CD4-positive, alpha-beta T cell treated with Interleukin-1 beta for 1 hour (primary cell): Measurements from ENCODE around the gene AIRE.
"Not testable (repeated sequence)": the region's sequence is repeated elsewhere in the genome, so short reads cannot be mapped to it uniquely, and the experiment has no call there.

Experiments
- DNase-seq, 2 donors: peaks; one replicate each; pipeline ENCODE4 v3.0.0-alpha.2; 2020 to 2022

Gene AIRE

GRCh38 chr21:44285138-44285992, at the start of gene AIRE:
Gene AIRE (plus strand): TSS chr21:44285876. CDS start chr21:44286007, 131 bp downstream.
- DNase-seq, result no peak

- not testable (repeated sequence) for DNase-seq
Measured at GRCh38 chr21:44240353-44240752, 45.3 kb upstream of the AIRE start.

- DNase-seq, result not testable (repeated sequence)
Measured at GRCh38 chr21:44240842-44241241, 44.8 kb upstream of the AIRE start, which contains the start of gene ICOSLG. Gene ICOSLG (minus strand): TSS chr21:44240943. CDS start chr21:44240817, 126 bp downstream.

GRCh38 chr21:44241281-44241680, 44.4 kb upstream of the AIRE start:
- not testable (repeated sequence) for DNase-seq

- DNase-seq, result not testable (repeated sequence)
Measured at GRCh38 chr21:44243980-44244379, 41.7 kb upstream of the AIRE start.

GRCh38 chr21:44247904-44248303, 37.8 kb upstream of the AIRE start:
- not testable (repeated sequence) for DNase-seq

GRCh38 chr21:44249204-44250037, 36.3 kb upstream of the AIRE start:
- DNase-seq, result not testable (repeated sequence)

GRCh38 chr21:44253832-44254710, 31.6 kb upstream of the AIRE start:
- DNase-seq, result no peak

- DNase-seq, result no peak
Measured at GRCh38 chr21:44255511-44255981, 30.1 kb upstream of the AIRE start.

- no peak for DNase-seq
Measured at GRCh38 chr21:44258056-44258725, 27.5 kb upstream of the AIRE start.

GRCh38 chr21:44259082-44259705, 26.5 kb upstream of the AIRE start:
- DNase-seq, result no peak

GRCh38 chr21:44260066-44260465, 25.6 kb upstream of the AIRE start:
- DNase-seq, result no peak

GRCh38 chr21:44260791-44261631, 24.7 kb upstream of the AIRE start:
- DNase-seq, result no peak

GRCh38 chr21:44261675-44262295, 23.9 kb upstream of the AIRE start, which contains the start of gene DNMT3L:
Gene DNMT3L (minus strand): TSS chr21:44261897. CDS start chr21:44261259, 638 bp downstream.
- DNase-seq, result no peak

GRCh38 chr21:44262338-44263056, 23.2 kb upstream of the AIRE start:
- DNase-seq, result no peak

GRCh38 chr21:44263221-44263760, 22.4 kb upstream of the AIRE start:
- DNase-seq, result no peak

- DNase-seq, result no peak
Measured at GRCh38 chr21:44263768-44264167, 21.9 kb upstream of the AIRE start.

- no peak for DNase-seq
Measured at GRCh38 chr21:44265734-44266270, 19.9 kb upstream of the AIRE start.
